B cell (primary cell): ENCODE measurements around the gene ATP1B3.

Experiments used
- EZH2 ChIP-seq: IDR thresholded peaks from 2 replicates; pipeline ENCODE4 v1.6.1; 2012; ENCODE audit warnings: borderline replicate concordance, low read depth, mild to moderate bottlenecking, moderate library complexity, low read length; ENCODE audit not compliant: insufficient read depth, poor library complexity, severe bottlenecking
- TF ChIP-seq, protein P1 (sequence below): fragments of 200-600 bp; IDR thresholded peaks from one replicate; pipeline ENCODE4 v1.8.0; 2022; ENCODE audit warnings: antibody characterized with exemption, mild to moderate bottlenecking

DNA sequence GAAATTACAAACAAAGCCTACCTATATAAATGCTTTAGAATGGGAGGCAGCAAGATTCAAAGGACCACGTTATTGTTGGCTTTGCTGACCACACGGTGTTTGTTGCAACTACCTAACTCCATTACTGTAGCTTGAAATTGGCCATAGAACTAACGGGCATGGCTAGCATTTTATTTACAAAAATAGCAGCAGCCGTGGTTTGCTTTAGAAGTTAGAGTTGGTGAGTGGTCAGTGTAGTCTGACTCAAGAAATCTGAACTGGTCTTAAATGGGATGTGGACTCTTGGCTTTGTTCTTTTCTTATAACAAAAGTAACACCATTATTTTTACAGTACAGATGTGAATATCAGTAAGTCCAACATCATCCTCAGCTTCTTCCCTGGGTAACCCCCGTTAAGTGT, 10.6 kb downstream of the ATP1B3 start:
- TF ChIP-seq, protein P1, sequence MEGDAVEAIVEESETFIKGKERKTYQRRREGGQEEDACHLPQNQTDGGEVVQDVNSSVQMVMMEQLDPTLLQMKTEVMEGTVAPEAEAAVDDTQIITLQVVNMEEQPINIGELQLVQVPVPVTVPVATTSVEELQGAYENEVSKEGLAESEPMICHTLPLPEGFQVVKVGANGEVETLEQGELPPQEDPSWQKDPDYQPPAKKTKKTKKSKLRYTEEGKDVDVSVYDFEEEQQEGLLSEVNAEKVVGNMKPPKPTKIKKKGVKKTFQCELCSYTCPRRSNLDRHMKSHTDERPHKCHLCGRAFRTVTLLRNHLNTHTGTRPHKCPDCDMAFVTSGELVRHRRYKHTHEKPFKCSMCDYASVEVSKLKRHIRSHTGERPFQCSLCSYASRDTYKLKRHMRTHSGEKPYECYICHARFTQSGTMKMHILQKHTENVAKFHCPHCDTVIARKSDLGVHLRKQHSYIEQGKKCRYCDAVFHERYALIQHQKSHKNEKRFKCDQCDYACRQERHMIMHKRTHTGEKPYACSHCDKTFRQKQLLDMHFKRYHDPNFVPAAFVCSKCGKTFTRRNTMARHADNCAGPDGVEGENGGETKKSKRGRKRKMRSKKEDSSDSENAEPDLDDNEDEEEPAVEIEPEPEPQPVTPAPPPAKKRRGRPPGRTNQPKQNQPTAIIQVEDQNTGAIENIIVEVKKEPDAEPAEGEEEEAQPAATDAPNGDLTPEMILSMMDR, result no peak
- TF ChIP-seq EZH2, result no peak
